IPS-11a (cell line): ENCODE data around the gene ATG13.
"Not testable (repeated sequence)": the region's sequence is repeated elsewhere in the genome, so short reads cannot be mapped to it uniquely, and the experiment has no call there.

Experiments
- H3K4me3 ChIP-seq: one replicate; pipeline ENCODE4 v1.5.1; 2013; ENCODE audit warnings: low read depth, low read length, control low read depth

ATG13 gene

DNA sequence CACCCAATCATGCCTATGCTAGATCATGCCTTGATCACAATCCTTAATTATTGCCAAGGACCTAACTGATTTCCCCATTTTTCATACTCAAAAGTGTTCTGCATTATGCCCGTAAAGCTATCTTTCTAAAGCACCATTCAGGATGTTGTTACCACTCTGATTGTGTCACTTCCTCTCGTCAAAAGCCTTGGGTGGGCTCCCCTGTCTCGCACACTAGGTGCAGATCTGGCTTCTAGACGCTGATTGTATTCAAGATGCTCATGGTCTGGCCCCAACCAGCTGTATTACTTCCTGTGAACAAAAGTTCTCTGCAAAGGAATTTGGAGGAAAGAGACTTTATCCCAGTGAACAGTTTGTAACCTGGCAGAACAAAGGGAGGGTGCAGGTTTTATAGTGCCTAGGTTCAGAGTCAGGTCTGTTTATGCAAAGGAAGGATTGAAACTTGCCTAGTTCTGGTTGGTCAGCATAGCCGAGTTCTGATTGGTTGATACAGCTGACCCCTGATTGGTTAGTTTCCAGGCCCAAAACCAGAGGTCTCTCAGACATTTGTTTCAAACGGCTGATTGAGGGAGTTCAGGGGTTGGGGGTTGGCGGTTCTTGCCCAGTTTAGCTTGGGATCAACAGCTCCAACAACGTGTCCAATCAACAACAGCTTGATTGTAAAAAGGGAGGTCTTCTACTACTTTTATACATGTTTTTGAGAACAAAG is 25.4 kb downstream of the ATG13 start:
- H3K4me3 ChIP-seq = no peak overlapping the region

DNA sequence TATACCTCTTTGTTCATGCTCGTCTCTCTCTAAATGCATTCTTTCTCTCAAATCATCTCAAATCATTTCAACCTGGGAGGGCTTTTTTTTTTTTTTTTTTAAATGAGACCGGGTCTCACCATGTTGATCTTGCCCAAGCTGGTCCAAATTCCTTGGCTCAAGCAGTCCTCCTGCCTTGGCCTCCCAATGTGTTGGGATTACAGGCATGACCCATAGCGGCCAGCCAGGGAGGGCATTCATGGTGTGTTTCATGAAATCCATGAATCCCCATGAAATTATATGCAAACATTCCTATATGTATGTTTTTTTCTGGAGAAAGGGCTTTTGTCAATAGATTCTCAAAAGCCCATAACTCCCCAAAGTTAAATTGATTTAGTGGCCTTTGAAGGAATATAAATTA is 26.2 kb downstream of the ATG13 start:
- no peak overlapping the region for H3K4me3 ChIP-seq

DNA sequence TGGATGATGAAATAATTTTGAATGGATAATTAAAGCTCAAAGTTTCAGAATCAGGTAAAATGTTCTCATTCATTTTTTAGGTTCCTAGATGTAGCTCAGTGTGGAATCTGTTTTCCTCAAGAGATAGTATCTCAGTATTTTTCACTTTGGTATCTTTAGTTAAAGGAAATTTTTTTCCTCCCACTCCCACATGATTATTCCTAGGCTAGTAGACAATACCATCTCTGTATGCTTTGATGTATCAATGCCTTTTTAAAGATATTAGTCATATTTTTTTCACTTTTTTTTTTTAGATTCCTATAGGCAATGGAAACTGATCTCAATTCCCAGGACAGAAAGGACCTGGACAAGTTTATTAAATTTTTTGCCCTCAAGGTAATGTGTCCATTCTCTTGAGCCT is 26.6 kb downstream of the ATG13 start:
- no peak overlapping the region for H3K4me3 ChIP-seq

DNA sequence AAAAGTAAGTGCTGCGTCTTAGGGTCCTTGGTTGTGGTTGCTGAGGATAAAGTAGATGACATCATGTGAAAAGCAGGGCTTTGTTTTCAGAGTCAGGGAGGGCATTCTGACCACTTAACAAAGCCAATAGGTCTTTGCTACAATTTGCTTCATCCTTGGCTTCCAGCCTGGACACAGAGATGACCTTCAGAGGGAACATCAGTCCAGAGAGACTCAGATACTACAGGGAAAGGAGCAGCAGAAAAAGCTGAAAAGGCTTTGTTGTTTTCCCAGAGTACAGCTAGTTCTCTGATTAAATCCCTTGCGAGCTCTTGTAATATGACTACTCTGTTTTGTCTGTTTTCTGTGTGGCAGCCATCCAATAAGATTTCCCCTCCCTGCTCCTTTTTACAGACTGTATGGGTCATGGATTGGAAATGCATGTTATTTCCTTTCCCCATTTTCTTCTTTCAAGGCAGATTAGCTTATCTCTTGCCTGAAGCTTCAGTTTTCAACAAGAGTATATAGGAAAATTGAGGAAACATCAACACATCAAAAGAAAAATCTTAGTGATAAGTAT is 31.9 kb downstream of the ATG13 start:
- H3K4me3 ChIP-seq = no peak overlapping the region

DNA sequence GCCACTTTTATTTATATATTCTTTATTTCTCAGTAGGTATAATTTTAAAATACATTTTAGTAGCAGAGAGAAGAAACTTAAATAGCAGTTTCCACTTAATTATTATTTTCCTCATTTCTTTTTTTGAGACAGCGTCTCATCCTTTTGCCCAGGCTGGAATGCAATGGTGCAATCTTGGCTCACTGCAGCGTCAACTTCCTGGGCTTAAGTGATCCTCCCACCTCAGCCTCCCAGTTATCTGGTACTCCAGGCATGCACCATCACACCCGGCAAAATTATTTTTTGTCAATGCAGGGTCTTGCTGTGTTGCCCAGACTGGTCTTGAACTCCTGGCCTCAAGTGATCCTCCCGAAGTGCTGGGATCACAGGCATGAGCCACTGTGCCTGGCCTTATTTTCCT is 38.3 kb downstream of the ATG13 start:
- no peak overlapping the region for H3K4me3 ChIP-seq

DNA sequence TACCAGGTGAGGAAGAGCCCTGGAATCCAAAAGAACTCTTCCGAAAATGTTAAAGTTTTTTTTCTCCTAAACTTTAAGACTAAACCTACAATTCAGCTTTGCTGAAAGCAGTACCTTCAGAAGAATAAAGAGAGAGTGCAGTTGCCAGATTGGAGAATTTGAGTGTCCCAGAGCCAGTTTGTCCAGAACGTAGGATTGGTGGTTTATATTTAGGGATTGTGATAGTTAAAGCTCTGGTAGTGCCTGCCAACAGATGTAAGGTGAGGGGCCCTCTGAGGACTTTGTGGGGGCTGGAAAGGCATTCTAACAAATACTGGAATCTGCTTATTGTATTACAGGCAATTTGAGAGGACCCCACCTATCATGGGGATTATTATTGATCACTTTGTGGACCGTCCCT is 39.8 kb downstream of the ATG13 start:
- no peak overlapping the region for H3K4me3 ChIP-seq

DNA sequence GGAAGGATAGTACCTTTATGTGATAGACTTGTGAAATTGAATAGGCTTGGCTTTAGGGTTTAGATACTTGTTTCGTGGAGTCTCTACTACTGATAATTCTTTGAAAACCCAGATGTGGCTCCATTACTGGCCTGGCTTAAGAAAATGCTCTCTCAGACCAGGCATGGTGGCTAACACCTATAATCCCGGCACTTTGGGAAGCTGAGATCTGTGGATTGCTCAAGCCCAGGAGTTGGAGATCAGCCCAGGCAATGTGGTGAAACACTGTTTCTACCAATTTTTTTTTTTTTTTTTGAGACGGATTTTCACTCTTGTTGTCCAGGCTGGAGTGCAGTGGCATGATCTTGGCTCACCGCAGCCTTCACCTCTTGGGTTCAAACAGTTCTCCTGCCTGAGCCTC is 40.9 kb downstream of the ATG13 start:
- H3K4me3 ChIP-seq = no peak overlapping the region

DNA sequence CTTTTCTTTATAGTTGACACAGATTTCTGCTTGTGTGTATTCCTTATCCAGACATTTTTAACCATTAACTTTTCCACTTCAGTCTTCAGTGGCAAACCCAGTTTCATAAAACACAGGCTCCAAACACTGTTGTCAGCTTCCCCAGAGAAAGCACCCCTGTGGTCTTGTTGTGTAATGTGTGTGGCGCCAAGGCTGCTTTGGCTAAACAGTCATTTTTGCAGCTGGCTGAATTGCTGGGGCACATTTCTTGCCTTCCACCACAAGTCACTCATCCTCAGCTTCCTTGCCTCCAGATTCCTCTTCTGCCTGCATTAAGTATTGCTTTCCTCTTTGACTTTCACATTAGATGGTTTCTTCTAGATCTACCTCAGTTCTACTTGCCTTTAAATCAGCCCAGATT is 42.6 kb downstream of the ATG13 start:
- no peak overlapping the region for H3K4me3 ChIP-seq

DNA sequence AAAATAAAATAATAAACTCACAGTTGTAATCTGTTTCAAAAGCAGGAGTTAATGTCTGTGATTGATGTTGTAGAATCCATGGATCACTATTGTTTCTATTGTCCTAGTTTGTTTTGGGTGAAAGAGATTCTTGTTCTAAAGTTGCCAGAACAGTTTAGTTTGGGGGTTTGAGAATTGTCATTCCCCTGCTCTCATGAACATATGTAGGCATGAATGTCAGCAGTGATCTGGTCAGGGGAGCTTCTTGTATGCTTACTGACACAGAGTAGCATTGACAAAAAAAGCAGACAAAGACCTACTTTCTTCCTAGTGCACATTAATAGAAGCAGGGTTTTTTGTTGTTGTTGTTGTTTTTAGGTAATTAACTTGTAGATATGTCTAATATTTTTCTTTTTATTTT is 44.5 kb downstream of the ATG13 start:
- H3K4me3 ChIP-seq = no peak overlapping the region

DNA sequence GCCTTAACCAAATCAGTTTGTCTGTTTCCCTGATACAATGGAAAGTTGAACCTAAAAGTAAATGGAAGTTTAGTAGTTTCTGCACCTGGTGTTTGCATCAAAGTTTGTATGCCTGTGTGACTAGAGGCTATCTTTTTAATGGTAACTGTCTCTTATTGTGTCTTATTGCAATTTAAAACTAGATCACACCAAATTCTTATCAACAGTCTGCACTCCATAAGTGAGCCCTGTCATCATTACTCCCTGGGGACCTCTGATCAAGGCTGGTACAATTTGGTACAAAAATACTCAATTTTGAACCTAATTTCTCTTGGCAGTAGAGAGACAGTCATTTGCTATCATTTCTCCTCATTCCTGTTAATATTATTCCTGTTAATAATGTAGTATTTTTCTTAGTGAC is 45.0 kb downstream of the ATG13 start:
- H3K4me3 ChIP-seq = no peak overlapping the region

DNA sequence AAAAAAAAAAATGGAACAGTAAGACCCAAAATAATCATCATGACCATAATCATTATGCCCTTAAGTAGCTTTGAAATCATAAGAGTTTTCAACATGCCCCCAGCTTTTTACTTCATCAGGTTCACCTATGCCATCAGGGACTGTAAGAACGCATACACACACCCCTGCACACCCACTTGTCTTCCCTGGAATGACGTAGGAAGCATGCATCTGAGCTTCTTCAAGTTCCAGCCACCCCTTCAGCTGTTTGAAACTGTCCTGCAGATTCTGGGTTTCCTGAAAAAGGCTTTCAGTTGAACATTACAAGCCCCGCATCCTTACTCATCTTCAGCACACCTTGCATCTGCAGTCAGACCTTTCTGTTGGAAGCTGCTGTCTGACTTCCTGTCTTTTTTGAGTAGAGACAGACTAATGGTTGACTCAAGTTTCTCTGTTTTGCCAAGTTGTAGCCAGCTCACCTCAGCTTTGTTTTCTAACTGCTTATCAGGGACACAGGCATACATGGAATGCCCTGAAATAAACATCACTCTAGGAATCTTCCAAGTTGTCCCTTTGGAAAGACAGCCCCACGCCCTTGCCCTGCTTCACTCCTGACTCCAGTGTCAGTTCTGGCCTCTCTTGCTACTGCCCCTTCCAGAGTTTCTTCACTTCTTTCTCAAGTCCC is 46.1 kb downstream of the ATG13 start:
- no peak overlapping the region for H3K4me3 ChIP-seq

DNA sequence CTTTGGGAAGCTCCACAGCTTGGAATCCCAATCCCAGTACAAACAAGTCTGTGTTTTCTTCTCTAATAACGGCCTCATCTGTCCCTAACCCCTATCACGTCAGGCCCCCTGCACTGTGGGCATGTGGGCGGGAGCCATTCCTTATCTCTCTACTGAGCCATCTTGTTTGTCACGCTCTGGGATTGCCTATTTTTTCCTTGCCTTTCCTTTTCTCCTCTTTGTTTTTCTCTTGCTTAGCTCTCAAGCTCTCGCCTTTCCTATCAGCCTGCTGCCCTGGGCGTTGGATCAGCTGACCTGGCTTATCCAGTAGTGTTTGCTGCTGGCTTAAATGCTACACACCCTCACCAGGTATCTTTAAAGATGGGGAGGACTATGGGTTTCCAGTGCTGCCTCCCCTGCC is 47.3 kb downstream of the ATG13 start:
- no peak overlapping the region for H3K4me3 ChIP-seq

DNA sequence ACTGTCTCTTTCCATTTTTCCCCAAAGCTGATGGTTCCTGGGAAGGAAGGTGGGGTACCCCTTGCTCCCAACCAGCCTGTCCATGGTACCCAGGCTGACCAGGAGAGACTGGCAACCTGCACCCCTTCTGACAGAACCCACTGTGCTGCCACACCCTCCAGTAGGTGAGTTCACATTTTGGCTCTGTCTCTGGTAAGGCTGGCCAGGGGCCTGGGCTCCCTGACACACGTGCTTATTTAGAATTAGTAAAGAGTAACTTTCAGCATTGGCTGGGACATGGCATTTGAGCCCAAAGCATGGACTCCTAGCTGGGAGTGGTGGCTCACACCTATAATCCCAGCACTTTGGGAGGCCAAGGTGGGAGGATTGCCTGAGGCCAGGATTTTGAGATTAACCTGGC is 48.0 kb downstream of the ATG13 start:
- no peak overlapping the region for H3K4me3 ChIP-seq

DNA sequence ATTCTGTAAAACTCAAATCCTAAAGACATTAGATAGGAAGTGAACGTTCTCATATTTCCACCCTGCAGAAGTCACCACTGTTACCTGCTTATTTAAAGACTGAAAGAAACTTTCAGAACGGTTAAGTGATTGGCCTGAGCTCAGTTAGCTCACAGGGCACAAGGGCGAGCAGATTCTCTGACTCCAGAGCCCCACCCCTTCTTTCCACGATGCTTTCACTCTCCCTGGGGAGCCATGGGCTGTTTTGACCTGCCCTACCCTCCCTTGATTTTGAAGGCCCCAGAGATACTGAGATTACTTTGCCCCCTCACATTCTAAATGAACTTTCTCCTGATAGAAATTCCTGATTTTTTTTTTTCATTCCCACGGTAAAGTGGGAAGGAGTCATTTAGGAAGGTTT is 49.2 kb downstream of the ATG13 start:
- no peak overlapping the region for H3K4me3 ChIP-seq

DNA sequence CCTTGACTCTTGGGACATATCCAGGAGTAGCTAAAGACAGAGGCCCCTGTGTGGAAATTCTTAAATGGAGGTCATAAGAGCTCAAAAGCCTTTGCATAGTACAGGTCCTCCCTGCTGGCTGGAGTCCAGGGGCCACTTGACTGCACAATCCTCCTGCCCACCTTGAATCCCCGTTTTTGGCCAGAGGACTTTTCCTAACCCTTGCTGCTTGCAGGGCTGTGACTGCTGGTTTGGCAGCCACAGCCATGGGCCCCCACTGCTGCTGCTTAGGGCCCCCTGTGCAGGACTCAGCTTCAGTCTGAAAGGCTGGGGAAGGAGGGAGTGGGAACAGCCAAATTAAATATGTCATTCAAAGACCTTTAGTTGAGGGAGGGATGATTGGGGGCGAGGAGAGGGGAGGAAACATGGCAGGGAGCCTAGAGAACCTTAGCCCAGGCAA is 49.7 kb downstream of the ATG13 start:
- no peak overlapping the region for H3K4me3 ChIP-seq

DNA sequence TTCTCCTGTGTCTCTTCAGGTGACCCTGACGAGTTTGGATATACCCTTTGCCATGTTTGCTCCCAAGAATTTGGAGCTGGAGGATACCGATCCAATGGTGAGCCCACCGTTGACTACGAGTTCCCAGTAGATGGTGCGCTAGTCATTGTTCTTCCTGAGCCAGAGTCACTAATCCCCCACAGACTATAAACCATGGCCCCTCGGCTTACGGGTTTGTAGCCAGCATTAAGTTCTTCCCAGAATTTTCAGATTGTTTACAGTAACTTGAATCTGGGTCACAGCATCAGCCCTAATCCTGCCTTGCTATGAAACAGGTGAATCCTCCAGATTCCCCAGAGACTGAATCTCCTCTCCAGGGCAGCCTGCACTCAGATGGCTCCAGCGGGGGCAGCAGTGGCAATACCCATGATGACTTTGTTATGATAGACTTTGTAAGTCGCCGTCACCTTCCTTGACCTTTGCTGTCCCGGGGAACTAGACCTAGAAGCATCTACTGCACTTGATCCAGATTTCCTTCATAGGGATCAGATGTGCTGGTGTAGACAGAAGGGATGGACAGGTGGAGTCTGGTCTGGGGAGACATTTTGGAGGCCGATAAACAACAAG is 51.2 kb downstream of the ATG13 start:
- no peak overlapping the region for H3K4me3 ChIP-seq

DNA sequence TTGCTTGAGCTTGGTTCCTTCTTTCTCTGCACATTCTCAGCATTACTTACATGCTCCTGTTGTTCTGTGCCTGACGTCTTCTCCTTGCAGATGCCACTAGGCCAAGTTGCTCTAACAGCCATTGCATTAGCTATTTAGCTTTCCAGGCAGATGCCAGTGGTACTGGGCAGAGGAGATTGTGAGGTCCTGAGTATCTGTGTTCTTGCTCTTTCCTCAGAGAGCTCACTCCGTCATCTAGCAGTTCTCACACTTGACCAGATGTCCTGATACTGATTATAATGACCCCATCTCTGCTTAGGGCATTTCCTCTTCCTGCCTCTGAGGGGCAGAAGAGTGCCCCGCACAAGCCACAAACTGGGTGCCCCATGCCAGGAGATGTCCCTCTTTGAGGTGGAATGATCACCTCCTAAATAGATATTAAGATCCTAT is 52.4 kb downstream of the ATG13 start:
- H3K4me3 ChIP-seq = no peak overlapping the region

DNA sequence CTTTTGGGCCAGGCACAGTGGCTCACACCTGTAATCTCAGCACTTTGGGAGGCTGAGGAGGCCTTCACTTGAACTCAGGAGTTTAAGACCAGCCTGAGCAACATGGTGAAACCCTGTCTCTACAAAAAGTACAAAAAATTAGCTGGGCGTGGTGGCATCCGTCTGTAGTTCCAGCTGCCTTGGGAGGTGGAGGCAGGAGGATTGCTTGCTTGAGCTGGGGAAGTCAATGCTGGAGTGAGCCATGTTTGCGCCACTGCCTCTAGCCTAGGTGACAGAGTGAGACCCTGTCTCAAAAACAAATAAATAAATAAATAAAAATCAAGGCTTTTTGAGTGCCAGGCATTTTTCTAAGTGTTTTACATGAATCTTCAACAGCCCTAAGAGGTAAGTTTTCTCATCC is 53.2 kb downstream of the ATG13 start:
- H3K4me3 ChIP-seq = not testable (repeated sequence)

DNA sequence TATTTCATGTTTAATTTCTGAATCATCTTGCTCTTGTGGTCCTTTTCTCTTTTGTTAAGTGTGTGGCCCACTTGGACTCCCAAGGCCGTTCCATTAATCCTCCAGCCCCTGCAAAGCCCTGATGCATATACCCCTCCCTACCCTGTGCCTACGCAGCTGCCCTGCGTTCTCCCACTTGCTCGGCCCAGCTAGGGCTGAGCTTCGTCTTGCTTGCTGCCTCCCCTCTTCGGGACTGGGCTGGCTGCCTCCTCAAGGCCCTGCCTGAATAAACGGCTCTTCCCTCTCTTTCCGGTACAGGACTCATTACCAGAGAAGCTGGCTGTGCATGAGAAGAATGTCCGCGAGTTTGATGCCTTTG is 54.6 kb downstream of the ATG13 start:
- no peak overlapping the region for H3K4me3 ChIP-seq

DNA sequence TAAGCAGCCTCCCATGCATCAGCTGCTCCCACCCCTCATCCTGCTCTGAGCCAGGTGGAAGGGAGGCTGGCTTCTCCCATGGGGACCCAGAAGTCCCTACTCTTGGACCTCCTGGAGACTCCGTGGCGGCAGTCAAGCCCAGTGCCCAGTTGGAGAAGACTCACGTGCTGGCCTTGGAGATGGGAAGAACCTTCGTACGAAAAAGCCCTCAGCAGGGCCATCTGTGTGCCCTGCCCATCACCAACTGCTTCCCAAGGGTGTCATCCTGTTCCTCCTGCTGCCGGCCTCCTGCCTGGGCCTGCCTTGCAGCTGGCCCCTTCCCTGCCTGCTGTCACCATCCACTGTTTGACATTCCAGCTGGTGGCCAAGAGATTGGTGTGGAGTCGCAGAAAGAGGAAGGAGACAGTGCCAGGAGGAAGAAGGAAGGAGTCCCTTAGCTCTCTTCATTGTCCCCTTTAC is 55.1 kb downstream of the ATG13 start:
- no peak overlapping the region for H3K4me3 ChIP-seq

DNA sequence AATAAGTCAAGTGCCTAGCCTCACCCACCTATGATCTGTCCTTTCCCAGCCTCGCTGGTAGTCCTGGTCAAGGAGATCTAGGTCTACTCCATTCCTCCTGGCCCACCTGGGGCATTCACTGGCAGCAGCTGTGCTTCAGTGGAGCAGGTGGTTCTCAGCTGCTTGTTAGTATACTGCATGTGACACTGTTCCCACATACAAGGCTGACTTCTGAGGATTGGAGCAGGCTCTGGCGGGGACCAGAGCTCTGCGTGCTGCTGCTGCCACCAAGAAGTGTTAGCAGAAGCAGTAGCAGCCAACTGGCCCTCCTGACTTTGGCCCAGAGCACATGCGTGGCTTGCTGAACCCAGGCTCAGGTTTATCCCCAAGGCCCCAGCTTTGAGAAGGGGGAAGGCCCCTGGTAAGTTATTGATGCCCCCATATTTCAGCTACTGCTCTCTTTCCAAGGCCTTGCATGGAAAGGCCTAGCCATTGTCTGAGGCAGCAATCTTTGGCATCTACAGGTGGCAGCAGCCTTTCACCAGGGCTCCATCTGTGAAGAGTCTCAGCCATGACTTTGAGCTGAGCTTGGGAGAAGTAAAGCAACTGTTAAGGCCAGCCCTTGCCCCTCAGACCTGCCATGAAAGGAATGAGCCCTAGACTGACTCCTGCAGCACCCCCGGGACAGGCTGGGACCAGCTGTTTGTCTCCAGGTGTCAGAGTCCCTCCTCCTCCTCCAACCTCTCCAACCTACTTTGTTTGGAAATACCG is 56.5 kb downstream of the ATG13 start:
- H3K4me3 ChIP-seq = no peak overlapping the region
